ENCODE measurements around the gene UBE2D2. TPM values are rescaled to one million over a fixed set of nuclear protein-coding genes. Genes with fewer than 3 reads are reported as not detected.

The UBE2D2 gene
- total RNA-seq, 6 experiments from 2014 or later = 38.3 to 68.3 (median 53.1) TPM

GRCh38 chr5:139514486-139514856 lies 46.7 kb upstream of the UBE2D2 start:
- H3K36me3 ChIP-seq = no peaks in the 10 kb centered on the region
- intact Hi-C loops (cut with DNase I) = loop anchor here (5.0 kb wide), 2 partner anchors 87 to 92 kb away; no protein-coding TSS in a partner anchor
- H3K9me3 ChIP-seq = no peaks in the 10 kb centered on the region
- no peak for DNase-seq
- no peak for TF ChIP-seq CTCF (IDR thresholded peaks at IDR 0.05)
- TF ChIP-seq POLR2A (IDR thresholded peaks at IDR 0.05) = no peak
- H3K4me1 ChIP-seq = no peaks in the 10 kb centered on the region
- no peak for ATAC-seq
- 81% methylated on average over 2 of the region's 2 CpGs for WGBS (ENCODE audit: insufficient coverage, low coverage, low lambda C conversion rate, missing lambda C conversion rate)
- no peak overlapping the region for H3K4me3 ChIP-seq
- no peak overlapping the region for H3K27ac ChIP-seq
- no peaks in the 10 kb centered on the region for H3K27me3 ChIP-seq

- DNase-seq (peak; percentile 91 to 93 (median 93)), ATAC-seq (peak; percentile 90 to 96 (median 92))
- intact Hi-C loops (cut with DNase I) = no loop called here
- peak overlapping the region; percentile 67 to 95 (median 78) for H3K27ac ChIP-seq
- no peaks in the 10 kb centered on the region for H3K4me1 ChIP-seq
- no peaks in the 10 kb centered on the region for H3K36me3 ChIP-seq
- H3K27me3 ChIP-seq = no peaks in the 10 kb centered on the region
- H3K9me3 ChIP-seq = no peaks in the 10 kb centered on the region
- 13% methylated on average over 12 of the region's 56 CpGs for WGBS (ENCODE audit: insufficient coverage, low coverage, low lambda C conversion rate, missing lambda C conversion rate)
- peak overlapping the region; percentile 49 to 64 (median 58) for H3K4me3 ChIP-seq
- peak; percentile 71 for TF ChIP-seq POLR2A (IDR thresholded peaks at IDR 0.05)
- peak; percentile 99 to 100 (median 99) for TF ChIP-seq CTCF (IDR thresholded peaks at IDR 0.05)
Measured at GRCh38 chr5:139517683-139518564, 43.2 kb upstream of the UBE2D2 start.

DNA sequence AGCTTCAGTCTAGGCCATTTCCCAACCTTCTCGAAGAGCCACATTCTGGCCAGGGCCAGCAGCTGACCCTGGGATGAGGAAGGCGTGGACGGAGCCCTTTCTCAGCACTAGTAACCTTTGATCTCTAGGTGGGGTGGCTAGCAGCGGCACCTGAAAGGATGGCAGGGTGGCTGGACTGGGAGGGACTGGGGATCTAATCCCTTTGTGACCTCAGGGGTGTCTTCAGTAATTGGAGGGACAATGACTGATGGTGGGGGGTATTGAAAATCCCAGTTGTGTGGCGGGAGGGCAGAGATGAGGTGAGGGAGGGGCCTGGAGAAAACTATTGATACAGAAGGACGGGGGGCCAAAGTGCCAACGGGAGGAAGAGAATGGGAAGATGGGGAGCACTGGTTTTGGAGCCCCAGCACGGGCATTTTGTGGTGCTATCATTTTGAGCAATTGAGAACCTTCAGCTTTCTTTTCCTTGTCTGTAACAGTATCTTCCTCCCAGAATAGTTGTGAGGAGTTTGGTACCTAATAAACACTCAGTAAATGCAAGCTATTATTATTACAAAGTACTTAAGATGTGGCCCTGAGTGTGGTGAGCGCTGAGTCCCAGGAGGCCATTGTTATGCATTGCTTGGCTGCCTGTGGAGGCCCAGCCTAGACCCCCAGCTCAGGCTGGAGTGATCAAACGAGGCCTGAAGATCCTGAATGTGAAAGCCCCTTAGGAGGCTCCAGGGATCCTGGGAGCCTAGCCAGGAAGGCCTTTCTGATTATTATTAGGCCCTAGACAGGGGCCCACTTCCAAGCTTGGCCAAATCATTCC lies 37.3 kb upstream of the UBE2D2 start:
- no peak for ATAC-seq

DNA sequence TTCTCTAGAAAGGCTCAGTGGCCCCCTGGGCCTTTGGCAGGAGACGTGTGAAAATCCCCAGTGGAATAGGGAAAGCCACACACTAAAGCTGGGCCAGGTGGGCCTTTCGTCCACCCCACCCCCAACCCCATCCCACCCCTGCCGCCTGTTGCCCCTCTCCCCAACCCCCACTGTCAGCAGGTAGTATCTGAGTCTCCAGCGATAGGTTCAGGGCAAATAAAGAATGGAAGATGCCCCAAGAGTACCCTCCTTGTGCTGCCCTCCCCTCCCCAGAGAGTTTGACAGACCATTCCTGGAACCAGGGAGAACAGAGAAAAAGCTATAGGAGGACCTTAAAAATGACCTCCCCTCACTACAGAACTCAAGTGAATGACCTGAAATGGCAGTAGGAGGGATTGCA lies 36.7 kb upstream of the UBE2D2 start:
- H3K9me3 ChIP-seq = no peaks in the 10 kb centered on the region
- TF ChIP-seq POLR2A (IDR thresholded peaks at IDR 0.05) = no peak
- intact Hi-C loops (cut with DNase I) = no loop called here
- H3K36me3 ChIP-seq = no peaks in the 10 kb centered on the region
- DNase-seq (no peak), ATAC-seq (no peak)
- no peak overlapping the region for H3K4me3 ChIP-seq
- no peaks in the 10 kb centered on the region for H3K4me1 ChIP-seq
- H3K27me3 ChIP-seq = no peaks in the 10 kb centered on the region
- no peak overlapping the region for H3K27ac ChIP-seq
- 33% methylated on average over 1 of the region's 4 CpGs for WGBS (ENCODE audit: insufficient coverage, low coverage, low lambda C conversion rate, missing lambda C conversion rate)

More for the DNA sequence above, 37.3 kb upstream of the UBE2D2 start:
- no peak for TF ChIP-seq CTCF (IDR thresholded peaks at IDR 0.05)
- TF ChIP-seq POLR2A (IDR thresholded peaks at IDR 0.05) = no peak
- H3K27ac ChIP-seq = no peak overlapping the region
- no peaks in the 10 kb centered on the region for H3K36me3 ChIP-seq
- 85% methylated on average over 6 of the region's 10 CpGs for WGBS (ENCODE audit: insufficient coverage, low coverage, low lambda C conversion rate, missing lambda C conversion rate)
- no peak for DNase-seq
- no peaks in the 10 kb centered on the region for H3K9me3 ChIP-seq
- intact Hi-C loops (cut with DNase I) = no loop called here
- H3K27me3 ChIP-seq = no peaks in the 10 kb centered on the region
- no peak overlapping the region for H3K4me3 ChIP-seq
- no peaks in the 10 kb centered on the region for H3K4me1 ChIP-seq
